M059J (cell line): Measurements from ENCODE around the gene CFAP46. TPM values are rescaled to one million over a fixed set of nuclear protein-coding genes. Genes with fewer than 3 reads are reported as not detected.
"Not testable (repeated sequence)": the region's sequence is repeated elsewhere in the genome, so short reads cannot be mapped to it uniquely, and the experiment has no call there.

Experiments used
- DNase-seq: peaks from one replicate; pipeline ENCODE4 v3.0.0-alpha.2; 2012; ENCODE audit warnings: low read depth
- total RNA-seq: library from RNA; depleted of rRNA; stranded (reverse); fragments of >200 nt; shearing (Covaris generic); gene quantifications from 2 replicates; pipeline ENCODE4 v1.2.3, GENCODE V29; 2014; rRNA removed

The CFAP46 gene
- total RNA-seq, 1 experiment from 2014 or later, result not detected

DNA sequence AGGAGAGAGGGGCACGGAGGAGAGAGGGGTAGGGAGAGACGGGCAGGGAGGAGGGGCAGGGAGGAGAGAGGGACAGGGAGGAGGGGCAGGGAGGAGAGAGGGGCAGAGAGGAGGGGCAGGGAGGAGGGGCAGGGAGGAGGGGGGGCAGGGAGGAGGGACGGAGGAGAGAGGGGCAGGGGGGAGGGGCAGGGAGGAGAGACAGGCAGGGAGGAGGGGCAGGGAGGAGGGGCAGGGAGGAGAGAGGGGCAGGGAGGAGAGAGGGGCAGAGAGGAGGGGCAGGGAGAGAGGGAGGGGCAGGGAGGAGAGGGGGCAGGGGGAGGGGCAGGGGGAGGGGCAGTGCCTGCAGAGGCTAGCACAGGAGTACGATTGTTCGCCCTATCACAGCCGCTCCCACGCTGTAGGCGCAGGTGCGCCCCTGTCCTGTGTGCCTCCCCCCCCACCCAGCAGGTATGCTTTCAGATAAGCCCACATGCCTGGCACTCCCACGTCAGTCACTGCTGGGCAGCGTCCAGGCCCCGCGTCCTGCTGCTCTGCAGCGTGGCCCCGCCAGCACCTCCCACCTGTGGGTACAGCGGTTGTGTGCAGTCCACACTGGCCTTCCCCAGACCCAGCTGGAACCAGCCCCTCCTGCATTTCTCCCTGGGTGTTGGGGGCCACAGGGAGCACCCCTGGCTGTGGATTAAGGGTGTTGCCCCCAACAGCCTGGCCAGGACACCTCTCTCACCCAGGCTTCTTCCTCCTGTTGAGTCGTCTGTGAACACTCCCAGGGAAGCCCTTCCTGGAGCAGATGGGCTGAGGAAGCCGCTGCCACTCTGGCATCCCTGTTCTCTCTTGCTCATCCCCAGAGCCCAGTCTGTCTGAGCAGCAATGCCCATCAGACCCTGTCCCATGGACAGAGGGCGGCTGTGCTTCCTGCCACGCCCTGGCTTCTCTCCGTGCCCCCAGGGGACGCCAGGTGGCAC, 167.2 kb downstream of the CFAP46 start:
- no peak for DNase-seq

- DNase-seq, result no peak
Observed at GRCh38 chr10:132774181-132774901, 168.0 kb downstream of the CFAP46 start.

- DNase-seq, result not testable (repeated sequence)
Observed at GRCh38 chr10:132772816-132773215, 169.6 kb downstream of the CFAP46 start.

GRCh38 chr10:132770061-132771021, 172.0 kb downstream of the CFAP46 start:
- DNase-seq, result no peak

DNA sequence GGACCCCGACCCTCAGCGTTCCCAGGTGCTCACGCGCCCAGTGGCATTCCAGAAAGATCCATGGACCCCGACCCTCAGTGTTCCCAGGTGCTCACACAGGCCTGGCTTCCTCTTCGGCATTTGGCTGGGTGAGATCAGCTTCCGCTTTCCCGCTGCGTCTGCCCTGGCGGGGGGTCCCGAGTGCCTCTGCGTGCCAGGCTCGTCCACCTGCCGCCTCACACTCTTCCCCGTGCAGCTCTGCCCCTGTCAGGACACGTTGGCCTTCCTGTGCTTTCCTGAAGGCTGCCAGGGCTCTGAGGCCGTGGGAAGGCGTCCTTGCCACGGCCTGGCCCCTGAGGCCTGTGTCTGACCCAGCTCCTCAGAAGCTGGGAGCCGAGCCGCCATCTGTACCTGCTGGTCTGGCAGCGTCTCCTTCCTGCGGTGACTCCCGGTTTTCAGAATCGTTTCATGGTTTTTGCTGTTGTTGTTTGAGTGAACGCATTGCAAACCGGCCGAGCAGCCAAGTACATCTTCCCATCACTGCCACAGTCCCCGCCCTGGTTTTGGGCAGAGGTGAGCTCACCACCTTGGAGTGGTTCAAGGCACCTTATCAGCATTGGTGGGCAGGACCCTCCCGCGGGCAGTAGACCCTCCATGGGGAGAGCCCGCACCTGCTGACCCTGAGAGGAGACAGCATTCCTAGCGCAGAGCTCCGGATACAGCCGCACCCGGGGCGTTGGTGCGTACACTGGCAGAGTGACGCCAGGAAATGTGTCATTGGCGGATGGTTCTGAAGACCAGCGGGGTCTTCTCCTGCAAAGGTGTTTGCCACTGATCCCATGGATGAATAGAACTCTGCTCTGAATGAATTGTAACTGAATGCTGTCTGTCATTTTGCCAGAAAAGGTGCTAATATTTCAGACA, 173.8 kb downstream of the CFAP46 start:
- no peak for DNase-seq

GRCh38 chr10:132766291-132766690, 176.1 kb downstream of the CFAP46 start:
- no peak for DNase-seq

GRCh38 chr10:132765435-132765834, 176.9 kb downstream of the CFAP46 start:
- DNase-seq, result no peak

DNA sequence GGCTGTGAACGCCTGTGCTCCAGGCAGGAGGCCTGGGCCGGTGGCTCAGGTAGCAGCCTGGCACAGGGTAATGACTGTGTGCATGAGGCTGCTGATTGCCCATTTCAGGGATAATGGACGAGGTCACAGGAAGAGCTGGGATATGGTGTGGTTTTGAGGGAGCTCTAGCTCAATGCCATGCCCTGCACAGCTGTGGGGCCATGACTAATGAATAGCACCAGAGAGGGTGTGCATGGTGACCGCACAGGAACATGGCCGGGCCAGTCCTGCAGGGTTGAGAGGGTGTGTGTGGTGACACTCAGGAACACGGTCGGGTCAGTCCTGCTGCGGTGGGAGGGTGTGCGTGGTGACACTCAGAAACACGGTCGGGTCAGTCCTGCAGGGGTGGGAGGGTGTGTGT, 178.3 kb downstream of the CFAP46 start:
- DNase-seq, result no peak

DNA sequence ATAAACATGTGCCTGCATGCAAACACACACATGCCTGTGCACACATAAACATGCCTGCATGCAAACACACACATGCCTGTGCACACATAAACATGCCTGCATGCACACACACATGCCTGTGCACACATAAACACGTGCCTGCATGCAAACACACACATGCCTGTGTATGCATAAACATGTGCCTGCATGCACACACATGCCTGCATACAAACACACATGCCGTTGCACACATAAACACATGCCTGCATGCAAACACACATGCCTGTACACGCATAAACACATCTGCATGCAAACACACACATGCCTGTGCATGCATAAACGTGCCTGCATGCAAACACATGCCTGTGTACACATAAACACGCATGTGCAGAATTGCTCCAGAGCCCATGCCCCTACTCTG, 178.8 kb downstream of the CFAP46 start:
- no peak for DNase-seq

DNA sequence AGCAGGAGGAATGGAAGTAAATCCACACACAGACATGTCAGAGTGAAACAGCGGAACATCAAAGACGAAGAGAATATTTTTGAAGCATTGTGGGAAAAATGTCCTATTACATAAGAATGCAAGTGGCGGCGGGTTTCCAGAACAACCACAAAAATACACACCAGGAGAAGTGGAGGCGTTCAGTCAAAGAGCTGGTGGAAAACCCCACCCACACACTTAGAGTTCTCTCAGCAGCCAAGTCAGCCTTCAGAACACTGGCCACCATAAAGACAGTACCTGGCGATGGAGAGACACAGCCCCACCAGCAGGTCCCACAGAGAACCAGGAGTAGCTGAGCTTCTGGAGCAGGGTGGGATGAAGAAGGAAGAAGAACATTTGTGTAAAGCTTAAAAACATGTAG, 180.1 kb downstream of the CFAP46 start:
- no peak for DNase-seq

- DNase-seq, result no peak
Observed at GRCh38 chr10:132761395-132762060, 180.8 kb downstream of the CFAP46 start.

- DNase-seq, result no peak
Observed at GRCh38 chr10:132758865-132759264, 183.5 kb downstream of the CFAP46 start.

Other genes with a start within 250 kb of the CFAP46 start
- gene NKX6-2, start 156.4 kb downstream of the CFAP46 start, total RNA-seq, result not detected in 2 replicates
- not detected in 2 replicates for gene ADGRA1, start 145.4 kb upstream of the CFAP46 start, total RNA-seq
- gene KNDC1, start 217.6 kb upstream of the CFAP46 start, total RNA-seq, result not detected in 2 replicates